ENCODE results near the gene AP2A2.

Gene AP2A2

DNA sequence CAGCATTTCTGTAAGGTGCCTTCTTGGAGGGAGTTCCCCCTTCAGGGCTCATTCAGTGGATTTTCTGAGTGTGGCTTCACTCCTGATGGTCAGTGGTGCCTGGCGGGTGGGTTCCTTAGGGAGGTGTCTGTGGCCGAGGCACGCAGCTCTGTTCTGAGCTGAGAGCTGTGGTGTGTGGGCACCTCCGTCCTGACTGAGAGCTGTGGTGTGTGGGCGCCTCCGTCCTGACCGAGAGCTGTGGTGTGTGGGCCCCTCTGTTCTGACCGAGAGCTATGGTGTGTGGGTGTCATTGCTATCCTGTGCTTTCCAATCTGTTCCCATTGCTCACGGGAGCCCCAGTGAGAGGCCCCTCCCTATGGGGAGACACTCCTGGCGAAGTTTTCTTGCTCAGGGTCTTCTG, 71.0 kb downstream of the AP2A2 start:
- 92% methylated on average over 10 of the region's 10 CpGs for WGBS

GRCh38 chr11:997907-998306, 72.2 kb downstream of the AP2A2 start:
- Histone ChIP-seq H4K91ac (ENCODE audit: low read length) (no peak overlapping the region), H3K23ac (ENCODE audit: low read length in 2 of 2) (no peak overlapping the region), H3K4me3 (ENCODE audit: insufficient read depth in 1 of 2, low read depth in 1 of 2, low read length in 2 of 2) (peak overlapping the region in 1 of 2 experiments; percentile 39), H4K8ac (ENCODE audit: low read length) (no peak overlapping the region), H3K4me2 (ENCODE audit: low read length, poor library complexity, severe bottlenecking) (no peak overlapping the region), H3K14ac (ENCODE audit: low read length in 2 of 2) (no peak overlapping the region), H2AK5ac (ENCODE audit: low read length, severe bottlenecking) (no peak overlapping the region), H3K18ac (ENCODE audit: low read depth in 1 of 2, low read length in 2 of 2) (no peak overlapping the region), H3K27ac (ENCODE audit: low read length, poor library complexity, severe bottlenecking) (no peak overlapping the region), H2AFZ (ENCODE audit: low read depth, low read length) (no peak overlapping the region), H2BK5ac (ENCODE audit: low read depth, low read length, poor library complexity, severe bottlenecking) (no peak overlapping the region), H3K79me1 (replicated peaks; ENCODE audit: low read length, poor library complexity, severe bottlenecking) (peaks cover 58% of the 10 kb centered on the region), H3K4ac (ENCODE audit: low read depth in 1 of 2, low read length in 2 of 2) (no peak overlapping the region), H2BK15ac (ENCODE audit: low read depth, poor library complexity, severe bottlenecking) (no peak overlapping the region), H3K36me3 (ENCODE audit: control insufficient read depth in 1 of 2, insufficient read depth in 2 of 2, low read depth in 1 of 2, low read length in 2 of 2) (peaks cover 60 to 84% of the 10 kb centered on the region in 2 experiments), H2BK12ac (ENCODE audit: low read length in 2 of 2) (no peak overlapping the region), H3K27me3 (ENCODE audit: control insufficient read depth in 1 of 2, insufficient read depth in 1 of 2, low read length in 2 of 2) (no peaks in the 10 kb centered on the region), H3K9me3 (ENCODE audit: control insufficient read depth, low read length) (no peaks in the 10 kb centered on the region), H3K4me1 (ENCODE audit: control insufficient read depth, insufficient read depth, low read depth, low read length) (peaks cover 10% of the 10 kb centered on the region), H3K9ac (ENCODE audit: low read length) (no peak overlapping the region), H2BK120ac (ENCODE audit: low read depth, low read length) (no peak overlapping the region)
- no peak for DNase-seq
- WGBS = 96% methylated on average over 14 of the region's 14 CpGs

More for the DNA sequence above, 71.0 kb downstream of the AP2A2 start:
- Histone ChIP-seq H3K27ac (ENCODE audit: low read length, poor library complexity, severe bottlenecking) (no peak overlapping the region), H2AK5ac (ENCODE audit: low read length, severe bottlenecking) (no peak overlapping the region), H4K8ac (ENCODE audit: low read length) (no peak overlapping the region), H2BK120ac (ENCODE audit: low read depth, low read length) (no peak overlapping the region), H3K79me1 (replicated peaks; ENCODE audit: low read length, poor library complexity, severe bottlenecking) (peaks cover 58% of the 10 kb centered on the region), H3K4ac (ENCODE audit: low read depth in 1 of 2, low read length in 2 of 2) (no peak overlapping the region), H3K4me2 (ENCODE audit: low read length, poor library complexity, severe bottlenecking) (no peak overlapping the region), H2BK15ac (ENCODE audit: low read depth, poor library complexity, severe bottlenecking) (no peak overlapping the region), H3K4me3 (ENCODE audit: insufficient read depth in 1 of 2, low read depth in 1 of 2, low read length in 2 of 2) (no peak overlapping the region), H3K23ac (ENCODE audit: low read length in 2 of 2) (no peak overlapping the region), H3K27me3 (ENCODE audit: control insufficient read depth in 1 of 2, insufficient read depth in 1 of 2, low read length in 2 of 2) (no peaks in the 10 kb centered on the region), H3K14ac (ENCODE audit: low read length in 2 of 2) (no peak overlapping the region), H3K4me1 (ENCODE audit: control insufficient read depth, insufficient read depth, low read depth, low read length) (peaks cover 10% of the 10 kb centered on the region), H4K91ac (ENCODE audit: low read length) (no peak overlapping the region), H3K9me3 (ENCODE audit: control insufficient read depth, low read length) (no peaks in the 10 kb centered on the region), H3K9ac (ENCODE audit: low read length) (no peak overlapping the region), H3K36me3 (ENCODE audit: control insufficient read depth in 1 of 2, insufficient read depth in 2 of 2, low read depth in 1 of 2, low read length in 2 of 2) (peaks cover 58 to 84% of the 10 kb centered on the region in 2 experiments), H2AFZ (ENCODE audit: low read depth, low read length) (no peak overlapping the region), H3K18ac (ENCODE audit: low read depth in 1 of 2, low read length in 2 of 2) (no peak overlapping the region), H2BK12ac (ENCODE audit: low read length in 2 of 2) (no peak overlapping the region), H2BK5ac (ENCODE audit: low read depth, low read length, poor library complexity, severe bottlenecking) (no peak overlapping the region)
- no peak for DNase-seq

- no peak overlapping the region for H3K18ac ChIP-seq (ENCODE audit: low read depth in 1 of 2, low read length in 2 of 2)
- no peak overlapping the region for H2BK120ac ChIP-seq (ENCODE audit: low read depth, low read length)
- H3K9me3 ChIP-seq (ENCODE audit: control insufficient read depth, low read length) = no peaks in the 10 kb centered on the region
- no peak overlapping the region for H2AFZ ChIP-seq (ENCODE audit: low read depth, low read length)
- H3K27ac ChIP-seq (ENCODE audit: low read length, poor library complexity, severe bottlenecking) = no peak overlapping the region
- H3K14ac ChIP-seq (ENCODE audit: low read length in 2 of 2) = no peak overlapping the region
- H4K91ac ChIP-seq (ENCODE audit: low read length) = no peak overlapping the region
- H4K8ac ChIP-seq (ENCODE audit: low read length) = no peak overlapping the region
- H3K23ac ChIP-seq (ENCODE audit: low read length in 2 of 2) = no peak overlapping the region
- no peak overlapping the region for H3K4me2 ChIP-seq (ENCODE audit: low read length, poor library complexity, severe bottlenecking)
- peaks cover 59 to 81% of the 10 kb centered on the region in 2 experiments for H3K36me3 ChIP-seq (ENCODE audit: control insufficient read depth in 1 of 2, insufficient read depth in 2 of 2, low read depth in 1 of 2, low read length in 2 of 2)
- no peak overlapping the region for H3K9ac ChIP-seq (ENCODE audit: low read length)
- no peak for DNase-seq
- H3K4ac ChIP-seq (ENCODE audit: low read depth in 1 of 2, low read length in 2 of 2) = no peak overlapping the region
- peaks cover 57% of the 10 kb centered on the region for H3K79me1 ChIP-seq (replicated peaks; ENCODE audit: low read length, poor library complexity, severe bottlenecking)
- no peak overlapping the region for H2BK5ac ChIP-seq (ENCODE audit: low read depth, low read length, poor library complexity, severe bottlenecking)
- H2BK12ac ChIP-seq (ENCODE audit: low read length in 2 of 2) = no peak overlapping the region
- no peak overlapping the region for H2BK15ac ChIP-seq (ENCODE audit: low read depth, poor library complexity, severe bottlenecking)
- H3K4me3 ChIP-seq (ENCODE audit: insufficient read depth in 1 of 2, low read depth in 1 of 2, low read length in 2 of 2) = no peak overlapping the region
- 98% methylated on average over 10 of the region's 10 CpGs for WGBS
- H2AK5ac ChIP-seq (ENCODE audit: low read length, severe bottlenecking) = no peak overlapping the region
- H3K27me3 ChIP-seq (ENCODE audit: control insufficient read depth in 1 of 2, insufficient read depth in 1 of 2, low read length in 2 of 2) = no peaks in the 10 kb centered on the region
- H3K4me1 ChIP-seq (ENCODE audit: control insufficient read depth, insufficient read depth, low read depth, low read length) = peaks cover 10% of the 10 kb centered on the region
Observed at GRCh38 chr11:999009-999408, 73.3 kb downstream of the AP2A2 start.

DNA sequence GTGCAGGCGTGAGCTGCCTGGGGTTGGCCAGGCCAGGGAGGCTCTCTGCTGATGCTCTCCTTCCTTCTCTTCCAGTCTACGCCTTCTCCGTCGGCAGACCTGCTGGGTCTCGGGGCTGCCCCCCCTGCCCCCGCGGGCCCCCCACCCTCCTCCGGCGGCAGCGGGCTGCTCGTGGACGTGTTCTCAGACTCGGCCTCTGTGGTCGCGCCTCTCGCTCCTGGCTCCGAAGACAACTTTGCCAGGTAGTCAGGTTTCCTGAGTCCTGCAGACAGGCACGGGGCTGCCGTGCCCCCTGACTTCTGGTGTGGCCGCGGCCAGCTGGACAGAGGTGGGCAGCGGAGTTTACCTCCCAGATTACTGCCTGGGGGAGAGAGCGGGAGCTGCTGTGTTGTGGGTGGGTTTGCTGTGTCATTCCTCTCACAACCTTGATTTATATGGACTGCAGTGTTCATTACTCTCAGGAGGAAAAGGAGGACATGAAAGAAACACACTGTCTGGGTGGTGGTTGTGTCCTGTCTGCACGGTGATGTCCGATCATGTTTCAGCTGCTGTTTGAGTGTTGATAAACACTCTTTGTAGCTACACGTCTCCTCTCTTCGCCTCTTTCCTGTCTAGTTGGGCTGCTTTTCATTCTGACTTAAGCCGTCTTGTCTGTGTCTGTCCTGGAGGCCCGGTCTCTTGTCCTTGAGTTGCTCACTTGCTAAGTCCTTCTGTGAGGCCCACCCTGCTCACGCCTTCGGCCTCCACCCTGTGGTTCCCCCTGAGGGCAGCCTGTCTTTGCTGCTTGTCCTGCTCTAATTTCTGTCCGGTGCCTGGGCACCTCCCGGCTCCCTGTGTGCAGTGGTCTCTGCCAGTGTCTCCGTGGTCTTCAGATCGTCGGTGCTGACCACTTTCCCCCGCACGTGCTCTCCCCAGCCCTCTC, 74.9 kb downstream of the AP2A2 start:
- 97% methylated on average over 36 of the region's 38 CpGs for WGBS
- H3K27ac ChIP-seq (ENCODE audit: low read length, poor library complexity, severe bottlenecking) = no peak overlapping the region

More for the DNA sequence above, 74.9 kb downstream of the AP2A2 start:
- no peak overlapping the region for H3K4me3 ChIP-seq (ENCODE audit: insufficient read depth in 1 of 2, low read depth in 1 of 2, low read length in 2 of 2)
- H3K4me2 ChIP-seq (ENCODE audit: low read length, poor library complexity, severe bottlenecking) = no peak overlapping the region
- H3K4ac ChIP-seq (ENCODE audit: low read depth in 1 of 2, low read length in 2 of 2) = no peak overlapping the region
- no peak overlapping the region for H4K8ac ChIP-seq (ENCODE audit: low read length)
- H3K36me3 ChIP-seq (ENCODE audit: control insufficient read depth in 1 of 2, insufficient read depth in 2 of 2, low read depth in 1 of 2, low read length in 2 of 2) = peaks cover 63 to 81% of the 10 kb centered on the region in 2 experiments
- H2BK15ac ChIP-seq (ENCODE audit: low read depth, poor library complexity, severe bottlenecking) = no peak overlapping the region
- H3K23ac ChIP-seq (ENCODE audit: low read length in 2 of 2) = no peak overlapping the region
- H3K79me1 ChIP-seq (replicated peaks; ENCODE audit: low read length, poor library complexity, severe bottlenecking) = peaks cover 52% of the 10 kb centered on the region
- H2BK5ac ChIP-seq (ENCODE audit: low read depth, low read length, poor library complexity, severe bottlenecking) = no peak overlapping the region
- H2AFZ ChIP-seq (ENCODE audit: low read depth, low read length) = no peak overlapping the region
- no peak for DNase-seq
- H3K9me3 ChIP-seq (ENCODE audit: control insufficient read depth, low read length) = no peaks in the 10 kb centered on the region
- H2BK12ac ChIP-seq (ENCODE audit: low read length in 2 of 2) = no peak overlapping the region
- no peaks in the 10 kb centered on the region for H3K27me3 ChIP-seq (ENCODE audit: control insufficient read depth in 1 of 2, insufficient read depth in 1 of 2, low read length in 2 of 2)
- peaks cover 8% of the 10 kb centered on the region for H3K4me1 ChIP-seq (ENCODE audit: control insufficient read depth, insufficient read depth, low read depth, low read length)
- H3K9ac ChIP-seq (ENCODE audit: low read length) = no peak overlapping the region
- no peak overlapping the region for H2AK5ac ChIP-seq (ENCODE audit: low read length, severe bottlenecking)
- no peak overlapping the region for H4K91ac ChIP-seq (ENCODE audit: low read length)
- no peak overlapping the region for H2BK120ac ChIP-seq (ENCODE audit: low read depth, low read length)
- H3K18ac ChIP-seq (ENCODE audit: low read depth in 1 of 2, low read length in 2 of 2) = no peak overlapping the region
- no peak overlapping the region for H3K14ac ChIP-seq (ENCODE audit: low read length in 2 of 2)

Data from mesenchymal stem cell (in vitro differentiated cells and primary cell).